SU-DHL-6 (cell line): ENCODE measurements around the gene SDK1.

ENCODE experiments used
- H2AFZ ChIP-seq: fragments of 200-600 bp; sonication (generic); 2 replicates; pipeline ENCODE4 v1.6.1; 2014; ENCODE audit warnings: low read depth, mild to moderate bottlenecking, moderate library complexity, mixed read lengths, antibody characterized with exemption, low read length; ENCODE audit not compliant: severe bottlenecking
- H3F3A ChIP-seq: fragments of 200-600 bp; shearing (Covaris generic); 2 replicates; pipeline ENCODE4 v1.6.0; 2016; ENCODE audit warnings: antibody characterized with exemption, mild to moderate bottlenecking; ENCODE audit not compliant: insufficient read depth
- H3K27ac ChIP-seq: fragments of 200-600 bp; sonication (generic); 2 replicates; pipeline ENCODE4 v1.5.1; 2016; ENCODE audit warnings: low read depth, mild to moderate bottlenecking, low read length, moderate library complexity, mixed read lengths
- H3K27me3 ChIP-seq: fragments of 200-600 bp; sonication (generic), shearing (Covaris generic); 2 replicates; pipeline ENCODE4 v1.6.0; 2014; ENCODE audit warnings: mild to moderate bottlenecking, low read length
- H3K36me3 ChIP-seq: fragments of 200-600 bp; sonication (generic); 2 replicates; pipeline ENCODE4 v1.6.1; 2014; ENCODE audit warnings: mild to moderate bottlenecking, low read length, mixed read lengths
- H3K4me2 ChIP-seq: fragments of 300-600, 200-600 bp; shearing (Covaris generic), sonication (generic); 2 replicates; pipeline ENCODE4 v1.6.0; 2014; ENCODE audit warnings: low read length, low read depth, mild to moderate bottlenecking; ENCODE audit not compliant: poor library complexity, severe bottlenecking
- H3K4me3 ChIP-seq: fragments of 200-600 bp; sonication (generic); 2 replicates; pipeline ENCODE4 v1.5.1; 2014; ENCODE audit warnings: antibody characterized with exemption, low read length, mild to moderate bottlenecking, mixed read lengths; ENCODE audit not compliant: insufficient read depth, poor library complexity, severe bottlenecking
- H3K79me2 ChIP-seq: fragments of 200-600 bp; sonication (generic); 2 replicates; pipeline ENCODE4 v1.6.1; 2014; ENCODE audit warnings: mild to moderate bottlenecking, low read length, moderate library complexity; ENCODE audit not compliant: insufficient read depth
- H3K9ac ChIP-seq: fragments of 200-600 bp; sonication (generic); 2 replicates; pipeline ENCODE4 v1.7.0; 2014; ENCODE audit warnings: mild to moderate bottlenecking, low read length
- H3K9me2 ChIP-seq: fragments of 200-600 bp; sonication (generic); replicated peaks from 2 replicates; pipeline ENCODE4 v1.6.1; 2014; ENCODE audit warnings: low read length; ENCODE audit not compliant: insufficient read depth
- H3K9me3 ChIP-seq: fragments of 200-600 bp; sonication (generic); 2 replicates; pipeline ENCODE4 v1.6.1; 2014; ENCODE audit warnings: low read length, mixed read lengths; ENCODE audit not compliant: insufficient read depth
- H4K20me1 ChIP-seq: fragments of 200-600 bp; sonication (generic); 2 replicates; pipeline ENCODE4 v1.6.1; 2014; ENCODE audit warnings: low read depth, mild to moderate bottlenecking, antibody characterized with exemption, low read length, moderate library complexity, mixed read lengths
- EZH2phosphoT487 ChIP-seq: fragments of 200-600 bp; sonication (generic), shearing (Covaris generic); conservative IDR thresholded peaks from 2 replicates; pipeline ENCODE4 v1.6.1; 2018; ENCODE audit warnings: mild to moderate bottlenecking, antibody characterized with exemption, low read length, moderate library complexity, mixed read lengths
- TF ChIP-seq, protein P1 (sequence below): fragments of 200-600 bp; sonication (generic); IDR thresholded peaks from one replicate; pipeline ENCODE4 v1.5.1; 2017; ENCODE audit warnings: antibody characterized with exemption, mild to moderate bottlenecking, low read length, moderate library complexity; ENCODE audit not compliant: insufficient read depth, poor library complexity, severe bottlenecking

The SDK1 gene

DNA sequence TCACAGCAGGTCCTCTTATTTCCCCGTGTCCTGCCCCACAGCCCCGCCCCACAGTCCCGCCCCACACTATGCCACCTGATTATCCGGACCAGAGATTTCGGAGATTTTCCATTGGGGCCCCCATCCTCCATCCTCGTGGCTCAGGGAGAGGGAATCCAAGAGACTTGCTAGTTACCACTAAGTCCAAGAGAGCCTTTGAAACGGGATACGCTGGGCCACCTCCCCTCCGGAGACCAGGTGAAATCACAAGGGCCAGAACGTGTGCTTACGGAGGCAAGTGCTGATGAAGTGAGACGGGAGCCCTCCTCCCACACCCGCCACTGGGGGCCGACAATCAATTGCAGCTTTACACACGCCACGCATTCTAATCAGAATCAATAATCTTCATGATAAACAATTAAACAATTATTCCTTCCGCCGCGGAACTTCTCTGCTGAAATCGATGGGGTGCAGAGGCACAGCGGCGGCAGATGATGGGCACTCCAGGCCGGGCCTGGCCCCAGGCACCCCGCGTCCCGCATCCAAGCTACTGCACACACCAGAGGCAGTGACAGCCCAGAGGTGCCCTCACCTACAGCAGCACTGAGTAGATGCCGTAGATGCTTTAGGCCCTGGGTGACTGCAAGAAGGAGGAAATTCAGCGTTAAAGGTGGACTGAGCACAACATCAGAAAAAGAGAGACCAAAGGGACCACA lies 847.0 kb downstream of the SDK1 start:
- Histone ChIP-seq H3K27me3 (no peaks in the 10 kb centered on the region), H3K4me2 (no peak overlapping the region), H3F3A (no peaks in the 10 kb centered on the region), H3K9me2 (no peaks in the 10 kb centered on the region), H3K27ac (no peak overlapping the region), H3K36me3 (no peaks in the 10 kb centered on the region), H2AFZ (no peak overlapping the region), H4K20me1 (no peaks in the 10 kb centered on the region), H3K4me3 (no peak overlapping the region), H3K79me2 (no peaks in the 10 kb centered on the region), H3K9ac (no peak overlapping the region), H3K9me3 (no peaks in the 10 kb centered on the region)
- TF ChIP-seq, protein P1, sequence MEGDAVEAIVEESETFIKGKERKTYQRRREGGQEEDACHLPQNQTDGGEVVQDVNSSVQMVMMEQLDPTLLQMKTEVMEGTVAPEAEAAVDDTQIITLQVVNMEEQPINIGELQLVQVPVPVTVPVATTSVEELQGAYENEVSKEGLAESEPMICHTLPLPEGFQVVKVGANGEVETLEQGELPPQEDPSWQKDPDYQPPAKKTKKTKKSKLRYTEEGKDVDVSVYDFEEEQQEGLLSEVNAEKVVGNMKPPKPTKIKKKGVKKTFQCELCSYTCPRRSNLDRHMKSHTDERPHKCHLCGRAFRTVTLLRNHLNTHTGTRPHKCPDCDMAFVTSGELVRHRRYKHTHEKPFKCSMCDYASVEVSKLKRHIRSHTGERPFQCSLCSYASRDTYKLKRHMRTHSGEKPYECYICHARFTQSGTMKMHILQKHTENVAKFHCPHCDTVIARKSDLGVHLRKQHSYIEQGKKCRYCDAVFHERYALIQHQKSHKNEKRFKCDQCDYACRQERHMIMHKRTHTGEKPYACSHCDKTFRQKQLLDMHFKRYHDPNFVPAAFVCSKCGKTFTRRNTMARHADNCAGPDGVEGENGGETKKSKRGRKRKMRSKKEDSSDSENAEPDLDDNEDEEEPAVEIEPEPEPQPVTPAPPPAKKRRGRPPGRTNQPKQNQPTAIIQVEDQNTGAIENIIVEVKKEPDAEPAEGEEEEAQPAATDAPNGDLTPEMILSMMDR: no peak
- TF ChIP-seq EZH2phosphoT487: no peak

DNA sequence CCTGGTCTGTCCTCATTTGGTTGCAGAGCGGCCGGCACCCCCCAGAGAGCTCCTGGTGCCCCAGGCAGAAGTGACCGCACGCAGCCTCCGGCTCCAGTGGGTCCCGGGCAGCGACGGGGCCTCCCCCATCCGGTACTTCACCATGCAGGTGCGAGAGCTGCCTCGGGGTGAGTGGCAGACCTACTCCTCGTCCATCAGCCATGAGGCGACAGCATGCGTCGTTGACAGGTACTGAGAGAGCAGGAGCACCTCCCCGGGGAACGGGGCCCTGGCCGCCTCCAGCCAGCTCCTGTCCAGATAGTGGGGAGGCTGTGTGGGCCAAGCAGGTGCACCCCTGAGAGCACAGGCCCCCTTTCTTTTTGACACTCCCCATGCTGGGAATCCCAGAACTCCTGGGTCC lies 848.2 kb downstream of the SDK1 start:
- Histone ChIP-seq H3K36me3 (no peaks in the 10 kb centered on the region), H3K27ac (no peak overlapping the region), H2AFZ (no peak overlapping the region), H3K9me2 (no peaks in the 10 kb centered on the region), H3K9ac (no peak overlapping the region), H3K9me3 (no peaks in the 10 kb centered on the region), H3K27me3 (no peaks in the 10 kb centered on the region; the same call in 1 of the 2 replicates), H3K79me2 (no peaks in the 10 kb centered on the region), H3K4me2 (no peak overlapping the region), H3F3A (no peaks in the 10 kb centered on the region), H3K4me3 (no peak overlapping the region), H4K20me1 (no peaks in the 10 kb centered on the region)
- TF ChIP-seq, protein P1: no peak
- no peak for TF ChIP-seq EZH2phosphoT487

DNA sequence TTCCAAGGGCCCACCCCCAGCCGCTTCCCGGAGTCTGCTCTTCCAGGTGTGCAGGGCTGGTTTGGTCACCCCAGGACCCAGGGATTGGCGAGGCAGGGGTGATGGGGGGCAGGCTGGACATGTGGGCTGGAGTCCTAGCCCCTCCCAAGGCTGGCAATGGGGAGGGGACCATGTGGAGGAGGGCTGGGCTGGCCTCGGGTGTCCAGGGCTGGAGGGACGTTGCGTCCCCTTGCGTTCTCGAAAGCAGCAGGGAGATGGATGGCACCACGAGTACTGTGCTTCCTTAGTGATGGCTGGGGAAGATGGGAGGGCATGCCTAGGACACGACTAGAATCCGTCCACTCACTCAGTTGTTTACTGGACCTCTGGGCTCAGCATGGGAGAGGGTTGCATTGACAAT lies 848.6 kb downstream of the SDK1 start:
- H3F3A ChIP-seq: no peaks in the 10 kb centered on the region
- H3K27ac ChIP-seq: no peak overlapping the region
- H3K4me2 ChIP-seq: no peak overlapping the region
- no peaks in the 10 kb centered on the region for H4K20me1 ChIP-seq
- H3K9me2 ChIP-seq: no peaks in the 10 kb centered on the region
- no peaks in the 10 kb centered on the region for H3K36me3 ChIP-seq
- TF ChIP-seq, protein P1: no peak
- TF ChIP-seq EZH2phosphoT487: no peak
- no peaks in the 10 kb centered on the region for H3K79me2 ChIP-seq
- H3K4me3 ChIP-seq: no peak overlapping the region
- no peak overlapping the region for H2AFZ ChIP-seq
- H3K9ac ChIP-seq: no peak overlapping the region
- no peaks in the 10 kb centered on the region for H3K9me3 ChIP-seq
- H3K27me3 ChIP-seq: no peaks in the 10 kb centered on the region; the same call in 1 of the 2 replicates
